PFSK-1 (cell line): ENCODE data around the gene KCNT2.

ENCODE experiments used
- FOXP2 ChIP-seq: optimal IDR thresholded peaks from 2 replicates; pipeline ENCODE3; 2011; ENCODE audit warnings: borderline replicate concordance, control low read depth, inconsistent platforms; ENCODE audit not compliant: insufficient read depth; ENCODE audit errors: extremely low read length, extremely low read depth
- POLR2AphosphoS5 ChIP-seq: IDR thresholded peaks from 2 replicates; pipeline ENCODE4 v1.6.1; 2012; ENCODE audit warnings: low read depth, mild to moderate bottlenecking, control low read depth, low read length, moderate library complexity
- REST ChIP-seq, 2 experiments: IDR thresholded peaks; 2 replicates each; pipeline versions ENCODE4 v1.6.1 to v1.8.0; 2011 to 2012; ENCODE audit warnings: low read depth in 2 of 2, low read length in 2 of 2, control low read depth in 1 of 2, inconsistent platforms in 1 of 2, mild to moderate bottlenecking in 1 of 2, moderate library complexity in 1 of 2; ENCODE audit not compliant: insufficient read depth in 1 of 2
- SIN3A ChIP-seq: IDR thresholded peaks from 2 replicates; pipeline ENCODE4 v1.6.1; 2012; ENCODE audit warnings: mild to moderate bottlenecking, low read length, moderate library complexity, borderline replicate concordance; ENCODE audit not compliant: insufficient read depth
- TAF1 ChIP-seq: IDR thresholded peaks from 2 replicates; pipeline ENCODE4 v1.6.1; 2012; ENCODE audit warnings: low read length, control low read depth, borderline replicate concordance; ENCODE audit not compliant: insufficient read depth

Gene KCNT2

GRCh38 chr1:196545222-196545621 is 63.0 kb downstream of the KCNT2 start:
- TF ChIP-seq FOXP2 (no peak), TAF1 (no peak), REST (IDR thresholded peaks at IDR 0.05; ENCODE audit: insufficient read depth in 1 of 2, low read depth in 2 of 2, low read length in 2 of 2) (no peak), SIN3A (no peak), POLR2AphosphoS5 (no peak)

DNA sequence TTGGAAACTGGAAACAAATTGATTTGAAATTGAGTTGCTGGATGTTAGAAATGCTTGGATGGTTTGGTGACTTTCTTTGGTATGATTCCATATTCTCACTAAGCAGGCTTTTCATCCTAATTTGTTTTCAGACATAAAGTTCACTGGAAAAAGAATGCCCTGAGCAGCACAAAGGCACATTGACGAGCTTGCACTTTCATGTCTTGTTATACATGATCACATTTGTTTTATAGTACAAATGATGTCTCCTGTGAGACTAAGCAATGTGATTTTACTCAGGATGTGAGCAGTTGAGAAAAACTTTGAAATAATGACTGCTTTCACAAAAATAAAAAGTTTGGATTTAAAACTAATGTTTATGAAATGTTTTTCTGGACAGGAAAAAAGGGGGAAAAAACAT is 63.6 kb downstream of the KCNT2 start:
- no peak for TF ChIP-seq SIN3A
- no peak for TF ChIP-seq REST (IDR thresholded peaks at IDR 0.05; ENCODE audit: insufficient read depth in 1 of 2, low read depth in 2 of 2, low read length in 2 of 2)
- no peak for TF ChIP-seq POLR2AphosphoS5
- no peak for TF ChIP-seq TAF1
- TF ChIP-seq FOXP2: no peak

DNA sequence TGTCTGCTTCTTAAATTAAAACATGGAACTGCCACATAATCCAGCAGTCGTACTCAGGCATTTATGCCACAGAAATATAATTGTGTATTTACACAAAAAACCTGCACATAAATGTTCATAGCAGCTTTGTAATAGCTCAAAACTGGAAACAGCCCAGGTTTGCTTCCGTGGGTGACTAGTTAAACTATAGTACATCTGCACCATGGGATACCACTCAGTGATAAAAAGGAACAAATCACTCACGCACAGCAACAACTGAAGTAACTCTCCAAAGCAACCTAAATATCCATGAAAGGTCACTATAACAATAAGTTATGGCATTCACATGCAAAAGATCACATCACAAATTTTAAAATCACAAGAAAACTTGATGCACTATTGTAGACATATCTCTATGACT is 64.4 kb downstream of the KCNT2 start:
- TF ChIP-seq FOXP2 (no peak), REST (IDR thresholded peaks at IDR 0.05; ENCODE audit: insufficient read depth in 1 of 2, low read depth in 2 of 2, low read length in 2 of 2) (no peak), TAF1 (no peak), SIN3A (no peak), POLR2AphosphoS5 (no peak)

- TF ChIP-seq TAF1: no peak
- TF ChIP-seq FOXP2: no peak
- TF ChIP-seq POLR2AphosphoS5: no peak
- TF ChIP-seq REST (IDR thresholded peaks at IDR 0.05; ENCODE audit: insufficient read depth in 1 of 2, low read depth in 2 of 2, low read length in 2 of 2): no peak
- no peak for TF ChIP-seq SIN3A
These were observed 69.8 kb downstream of the KCNT2 start for GRCh38 chr1:196538473-196538872.

DNA sequence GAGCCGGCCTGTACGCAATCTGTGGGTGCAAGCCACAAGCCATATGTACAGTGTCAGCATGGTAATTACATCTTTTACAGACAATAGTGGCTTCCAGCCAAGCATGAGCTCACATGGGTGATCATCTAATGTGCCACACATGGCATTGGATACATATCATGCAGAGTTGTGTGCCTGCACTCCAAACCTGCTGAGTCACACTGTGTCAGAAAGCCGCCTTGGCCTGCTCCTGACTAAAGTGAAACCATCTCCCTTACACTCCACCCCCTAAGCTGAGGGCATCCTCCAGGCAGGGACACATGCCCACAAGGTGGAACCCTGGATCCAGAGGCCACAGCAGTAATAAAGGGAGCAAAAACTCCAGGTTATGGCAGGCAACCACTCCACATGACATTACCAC is 72.5 kb downstream of the KCNT2 start:
- TF ChIP-seq TAF1 (no peak), REST (IDR thresholded peaks at IDR 0.05; ENCODE audit: insufficient read depth in 1 of 2, low read depth in 2 of 2, low read length in 2 of 2) (no peak), POLR2AphosphoS5 (no peak), SIN3A (no peak), FOXP2 (no peak)
